G401 (cell line): ENCODE measurements around the gene GPR161. TPM values are rescaled to one million over a fixed set of nuclear protein-coding genes. Genes with fewer than 3 reads are reported as not detected.
A peak's percentile ranks its signal among the peaks of the same experiment; 100 is the strongest.
"Not testable (repeated sequence)": the region's sequence is repeated elsewhere in the genome, so short reads cannot be mapped to it uniquely, and the experiment has no call there.

Experiments used
- DNase-seq: peaks from one replicate; pipeline ENCODE4 v3.0.0-alpha.2; 2015; ENCODE audit warnings: low spot score
- in situ Hi-C: cut with HindIII; loops from 2 replicates; pipeline ENCODE4 v1.10.0; 2016; ENCODE audit warnings: low sequenced_read_pairs, mixed read lengths
- total RNA-seq: library from RNA; depleted of rRNA; stranded (reverse); fragments of >200 nt; shearing (Covaris generic); gene quantifications from 2 replicates; pipeline ENCODE4 v1.2.3, GENCODE V29; 2014; rRNA removed

Gene GPR161
- total RNA-seq = 5.6 and 10.1 TPM in 2 replicates

DNA sequence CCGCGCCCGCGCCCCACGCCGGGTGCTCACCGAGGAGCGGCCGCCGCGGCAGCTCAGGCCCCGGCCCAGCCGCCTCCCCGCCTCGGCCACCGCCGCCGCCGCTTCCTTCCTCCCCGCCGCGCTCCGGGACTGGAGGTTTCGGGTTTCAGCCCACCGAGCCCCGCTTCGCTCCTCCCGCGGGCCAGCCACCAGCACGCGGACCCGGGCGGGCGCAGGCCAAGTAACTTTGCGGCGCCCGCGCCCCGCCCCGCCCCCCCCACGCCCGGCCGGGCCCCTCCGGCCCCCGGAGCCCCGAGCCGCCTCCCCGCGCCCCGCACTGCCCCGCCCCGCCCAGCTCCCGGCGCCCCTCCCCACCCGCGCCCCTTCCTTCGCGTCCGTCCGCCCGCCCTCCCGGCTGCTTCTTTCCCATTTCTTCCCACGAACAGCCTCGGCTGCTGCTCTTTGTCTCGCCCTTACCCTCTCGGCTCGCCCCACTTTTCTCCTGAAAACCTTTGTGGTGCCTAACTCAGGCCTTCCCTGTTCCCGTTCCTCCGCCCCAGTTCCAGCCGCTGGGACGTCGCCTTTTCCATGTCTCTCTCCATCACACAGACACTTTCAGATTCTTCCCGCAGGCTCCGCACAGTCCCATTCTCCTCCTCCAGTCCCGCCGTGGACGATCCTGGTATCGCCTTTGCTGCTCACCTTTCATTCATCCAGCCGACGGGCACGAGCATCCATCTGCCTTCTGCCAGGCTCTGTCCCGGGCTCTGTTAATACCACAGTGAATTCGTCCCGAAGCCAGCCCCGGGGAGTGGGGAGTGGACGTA lies at the start of gene GPR161:
TSS of gene GPR161 (minus strand) at position 222 of the 806 bp plus-strand sequence. CDS start 32,080 bp downstream, outside the sequence.
- in situ Hi-C loops = no loop called here
- peak; percentile 60 for DNase-seq

DNA sequence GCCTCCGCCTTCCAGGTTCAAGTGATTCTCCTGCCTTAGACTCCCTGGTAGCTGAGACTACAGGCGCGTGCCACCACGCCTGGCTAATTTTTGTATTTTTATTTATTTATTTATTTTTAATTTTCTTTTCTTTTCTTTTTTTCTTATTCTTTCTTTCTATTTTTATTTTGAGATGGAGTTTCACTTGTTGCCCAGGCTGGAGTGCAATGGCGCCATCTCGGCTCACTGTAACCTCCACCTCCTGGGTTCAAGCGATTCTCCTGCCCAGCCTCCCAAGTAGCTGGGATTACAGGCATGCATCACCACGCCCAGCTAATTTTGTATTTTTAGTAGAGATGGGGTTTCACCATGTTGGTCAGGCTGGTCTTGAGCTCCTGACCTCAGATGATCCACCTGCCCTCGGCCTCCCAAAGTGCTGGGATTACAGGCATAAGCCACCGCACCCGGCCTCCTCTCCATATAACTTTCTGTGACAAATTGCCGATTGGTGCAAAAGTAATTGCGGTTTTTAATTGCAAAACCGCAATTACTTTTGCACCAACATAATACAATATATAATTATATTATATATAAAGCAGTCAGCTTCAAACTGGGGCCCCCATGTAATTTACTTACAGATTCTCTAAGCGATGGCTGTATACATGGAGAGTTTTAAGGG lies 44.5 kb upstream of the GPR161 start:
- in situ Hi-C loops, DNase-seq: not testable (repeated sequence)

DNA sequence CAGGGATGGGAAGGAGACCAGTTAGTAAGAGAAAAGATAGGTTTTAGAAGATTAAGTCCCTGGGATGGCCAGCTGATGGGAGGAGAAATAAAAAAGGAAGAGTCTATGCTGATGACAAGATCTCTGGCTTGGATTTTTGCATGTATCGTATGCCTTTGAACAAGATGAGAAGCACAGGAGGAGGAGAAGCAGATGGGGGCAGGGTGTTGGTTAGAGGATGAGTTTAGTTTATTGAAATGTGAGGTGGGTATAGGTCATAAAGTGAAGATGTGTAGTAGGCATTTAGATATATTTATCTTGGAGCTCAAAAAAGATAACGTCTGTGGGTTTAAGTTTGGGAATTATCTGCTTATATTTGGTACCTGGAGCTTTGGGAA lies 43.4 kb upstream of the GPR161 start:
- no peak for DNase-seq
- in situ Hi-C loops = no loop called here

DNA sequence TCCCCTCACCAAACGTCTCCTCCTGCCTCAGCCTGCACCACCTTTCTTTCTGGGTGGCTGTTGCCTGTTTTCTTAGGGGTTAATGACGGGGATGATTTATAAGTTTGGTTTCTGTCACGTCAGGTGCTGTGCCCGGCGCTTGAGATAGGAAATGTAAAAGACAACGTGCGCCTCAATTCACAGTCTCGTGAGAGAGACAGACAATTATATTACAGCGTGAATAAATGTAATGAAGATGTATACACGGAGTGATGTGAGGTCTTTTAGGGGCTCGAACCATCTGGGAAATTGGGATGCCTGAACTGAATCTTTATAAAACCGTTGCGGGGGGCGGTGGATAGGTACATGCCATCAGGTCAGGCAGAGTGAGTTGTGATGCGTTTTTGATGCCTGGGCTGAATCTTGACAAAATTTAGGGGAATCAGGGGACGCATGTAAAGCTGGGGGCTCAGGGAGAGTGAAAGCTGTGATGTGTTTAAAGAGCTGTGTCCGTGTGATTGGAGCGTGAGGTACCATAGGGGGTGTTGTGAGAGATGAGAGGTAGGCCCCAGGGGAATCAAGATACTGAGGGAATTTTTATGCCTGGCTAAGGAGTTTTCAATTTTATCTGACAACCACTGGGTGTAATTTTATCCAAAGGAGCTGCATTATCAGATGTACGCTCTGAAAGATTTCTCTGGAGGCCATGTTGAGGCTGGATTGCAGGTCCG lies 42.9 kb upstream of the GPR161 start:
- in situ Hi-C loops = no loop called here

GRCh38 chr1:168178638-168179437 lies 42.1 kb upstream of the GPR161 start, which contains the start of gene TIPRL:
Gene TIPRL (plus strand): TSS chr1:168178962. CDS start chr1:168179078, 116 bp downstream.
- peak; percentile 98 for DNase-seq
- in situ Hi-C loops = no loop called here

More for the DNA sequence above, 42.9 kb upstream of the GPR161 start:
- peak; percentile 31 for DNase-seq

DNA sequence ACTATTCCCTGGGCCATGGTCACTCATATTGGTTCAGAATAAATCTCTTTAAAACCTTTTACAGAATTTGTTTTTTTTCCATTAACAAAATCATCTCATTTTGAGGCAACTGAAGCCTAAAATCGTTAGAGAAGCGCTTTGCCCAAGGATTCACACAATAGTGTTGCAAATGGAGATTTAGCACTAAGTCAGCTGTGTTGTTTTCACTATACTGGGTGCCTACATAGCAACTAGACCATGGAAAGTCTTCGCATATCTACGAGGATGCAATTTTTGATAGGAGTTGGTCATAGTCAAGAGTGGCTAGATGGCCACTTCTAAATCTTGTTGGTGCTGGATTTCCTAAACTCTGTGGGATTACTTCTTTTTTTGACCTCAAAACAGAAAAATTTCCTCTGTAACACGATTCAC lies 41.5 kb upstream of the GPR161 start:
- in situ Hi-C loops = no loop called here
- no peak for DNase-seq

DNA sequence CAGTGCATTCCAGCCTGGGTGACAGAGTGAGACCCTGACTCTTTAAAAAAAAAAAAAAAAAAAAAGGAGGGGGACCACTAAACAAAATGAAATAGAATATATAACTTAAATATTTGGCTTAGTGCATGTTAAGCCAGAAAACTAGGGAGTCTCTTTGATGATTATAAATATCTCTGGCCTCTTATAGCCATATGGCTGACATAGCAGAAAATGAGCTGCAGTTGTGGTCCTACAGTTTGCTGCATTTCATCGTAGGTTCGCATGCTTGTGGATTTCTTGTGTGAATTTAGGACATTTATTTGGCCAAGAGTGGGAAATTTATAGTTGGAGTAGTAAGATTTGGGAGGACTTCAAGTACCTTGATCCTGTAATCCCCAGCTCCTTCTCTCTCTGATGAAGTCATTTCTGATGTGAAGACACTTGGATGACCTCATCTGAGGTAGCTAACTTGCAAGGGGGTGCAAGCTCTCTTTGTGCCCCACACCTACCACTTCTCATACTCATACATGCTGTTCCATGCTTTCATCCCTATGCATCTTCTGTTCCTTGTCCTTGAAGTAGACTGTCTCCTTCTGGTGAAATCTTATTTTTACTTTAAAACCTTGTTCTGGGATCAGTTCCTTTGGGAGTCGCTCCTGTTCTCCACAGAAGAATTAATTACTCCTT lies 35.7 kb upstream of the GPR161 start:
- in situ Hi-C loops = no loop called here
- DNase-seq = no peak

GRCh38 chr1:168170564-168171508 lies 34.1 kb upstream of the GPR161 start:
- in situ Hi-C loops = no loop called here
- DNase-seq = no peak

DNA sequence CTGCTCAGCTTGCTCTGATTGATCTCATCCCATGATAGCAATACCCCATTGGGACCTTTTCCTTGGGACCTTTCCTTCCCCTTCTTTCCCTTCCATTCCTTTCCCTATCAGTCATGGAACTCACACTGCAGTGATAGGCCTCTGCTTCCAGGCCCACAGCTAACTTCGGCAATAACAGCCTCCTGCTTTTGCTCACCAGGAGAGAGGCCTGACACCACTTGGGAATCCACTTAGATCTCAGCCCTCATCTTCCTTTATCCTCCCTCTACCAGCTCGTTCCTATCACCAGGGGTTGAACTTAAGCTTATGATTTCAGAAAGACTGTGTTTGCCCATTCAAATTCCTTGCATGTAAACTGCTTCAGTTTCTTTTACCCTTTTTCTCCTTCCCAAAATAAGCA lies 31.1 kb upstream of the GPR161 start:
- in situ Hi-C loops = no loop called here
- DNase-seq = no peak

DNA sequence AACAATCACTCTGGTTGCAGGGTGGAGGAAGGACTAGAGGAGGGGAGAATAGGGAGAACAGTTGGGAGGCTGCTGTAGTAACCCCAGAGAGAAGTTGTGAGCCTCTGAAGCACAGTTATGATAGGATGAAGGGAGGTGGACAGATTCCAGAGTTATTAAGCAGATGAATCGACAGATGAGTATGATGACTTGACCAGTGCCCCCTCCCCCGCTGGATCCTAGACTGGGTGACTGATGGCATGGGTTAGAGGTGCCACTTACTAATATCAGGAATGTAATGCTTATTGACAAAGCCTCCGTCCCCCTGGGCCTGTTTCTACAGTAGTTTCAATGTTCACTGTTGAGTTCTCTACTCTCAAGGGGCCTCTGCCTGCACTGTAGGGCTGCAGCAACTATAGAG lies 28.0 kb upstream of the GPR161 start:
- in situ Hi-C loops = no loop called here
- no peak for DNase-seq

- in situ Hi-C loops = no loop called here
- no peak for DNase-seq
Measured at GRCh38 chr1:168163670-168164069, 26.9 kb upstream of the GPR161 start.

DNA sequence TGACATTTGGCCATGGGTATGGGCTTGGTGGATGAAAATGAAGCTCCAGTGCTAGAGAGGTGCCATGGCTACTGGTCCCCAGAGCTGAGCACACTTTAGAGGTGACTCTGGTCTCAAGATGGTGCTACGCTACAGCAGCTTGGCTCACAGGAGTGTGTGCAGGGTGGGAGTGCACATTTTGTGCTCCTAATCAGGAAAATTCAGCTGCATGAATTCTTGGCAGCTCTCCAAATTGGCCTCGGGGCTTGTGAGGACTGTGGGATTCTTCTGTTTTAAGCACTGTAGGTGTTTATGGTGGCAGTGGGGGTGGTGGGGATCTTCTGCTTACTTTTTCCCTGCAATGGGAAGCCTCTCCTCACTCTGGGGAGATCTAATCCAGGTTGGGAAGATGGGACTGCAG lies 24.7 kb upstream of the GPR161 start:
- DNase-seq = no peak
- in situ Hi-C loops = no loop called here

DNA sequence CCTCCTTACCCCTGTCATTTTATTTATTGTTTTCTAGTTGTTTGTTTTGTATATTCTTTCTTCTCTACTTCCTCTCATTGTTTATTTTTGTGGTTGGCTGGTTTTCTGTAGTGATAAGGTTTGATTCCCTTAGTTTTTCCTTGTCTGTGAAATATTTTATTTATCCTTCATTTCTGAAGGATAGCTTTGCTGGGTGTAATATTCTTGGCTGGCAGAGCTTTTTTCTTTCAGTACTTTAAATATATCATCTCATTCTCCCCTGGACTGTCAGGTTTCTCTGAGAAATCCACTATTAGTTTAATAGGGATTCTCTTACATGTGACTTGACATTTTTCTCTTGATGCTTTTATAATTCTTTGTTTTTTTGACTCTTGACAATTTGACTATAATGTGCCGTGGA lies 23.2 kb upstream of the GPR161 start:
- in situ Hi-C loops = no loop called here

DNA sequence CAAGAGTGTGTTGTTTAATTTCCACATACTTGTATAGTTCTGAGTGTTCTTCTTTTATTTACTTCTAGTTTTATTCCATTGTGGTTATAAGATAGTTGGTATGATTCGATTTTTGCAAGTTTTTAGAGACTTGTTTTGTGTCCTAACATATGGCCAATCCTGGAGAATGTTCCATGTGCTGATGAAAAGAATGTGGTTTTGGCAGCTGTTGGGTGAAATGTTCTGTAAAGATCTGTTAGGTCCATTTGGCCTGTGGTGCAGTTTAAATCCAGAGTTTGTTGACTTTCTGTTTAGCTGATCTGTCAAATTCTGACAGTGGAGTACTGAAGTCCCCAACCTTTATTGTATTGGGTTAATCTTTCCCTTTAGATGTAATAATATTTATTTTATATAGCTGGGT lies 22.5 kb upstream of the GPR161 start:
- in situ Hi-C loops = no loop called here
- DNase-seq = no peak

More for the DNA sequence above, 23.2 kb upstream of the GPR161 start:
- DNase-seq = no peak

GRCh38 chr1:168157638-168158037 lies 20.9 kb upstream of the GPR161 start:
- DNase-seq = no peak
- in situ Hi-C loops = no loop called here

DNA sequence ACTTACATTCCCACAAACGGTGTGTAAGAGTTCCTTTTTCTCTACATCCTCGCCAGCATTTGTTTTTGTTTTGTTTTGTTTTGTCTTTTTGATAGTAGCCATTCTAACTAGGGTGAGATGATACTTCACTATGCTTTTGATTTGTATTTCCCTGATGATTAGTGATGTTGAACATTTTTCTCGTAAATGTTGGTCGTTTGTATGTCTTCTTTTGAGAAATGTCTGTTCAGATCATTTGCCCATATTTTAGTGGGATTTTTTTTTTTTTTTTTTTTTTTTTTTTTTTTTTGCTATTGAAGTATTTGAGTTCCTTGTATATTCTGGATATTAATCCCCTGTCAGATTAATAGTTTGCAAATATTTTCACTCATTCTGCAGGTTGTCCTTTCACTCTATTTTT lies 19.2 kb upstream of the GPR161 start:
- DNase-seq = no peak
- in situ Hi-C loops = no loop called here

DNA sequence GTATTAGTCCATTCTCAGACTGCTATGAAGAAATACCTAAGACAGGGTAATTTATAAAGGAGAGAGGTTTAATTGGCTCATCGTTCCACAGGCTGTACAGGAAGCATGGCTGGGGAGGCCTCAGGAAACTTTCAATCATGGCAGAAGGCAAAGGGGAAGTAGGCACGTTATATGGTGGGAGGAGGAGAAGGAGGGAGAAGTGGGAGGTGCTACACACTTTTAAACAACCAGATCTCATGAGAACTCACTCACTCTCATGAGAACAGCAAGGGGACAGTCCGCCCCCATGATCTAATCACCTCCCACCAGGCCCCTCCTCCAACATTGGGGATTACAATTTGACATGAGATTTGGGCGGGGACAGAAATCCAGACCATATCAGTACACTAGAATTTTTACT lies 18.0 kb upstream of the GPR161 start:
- DNase-seq, in situ Hi-C loops: not testable (repeated sequence)

DNA sequence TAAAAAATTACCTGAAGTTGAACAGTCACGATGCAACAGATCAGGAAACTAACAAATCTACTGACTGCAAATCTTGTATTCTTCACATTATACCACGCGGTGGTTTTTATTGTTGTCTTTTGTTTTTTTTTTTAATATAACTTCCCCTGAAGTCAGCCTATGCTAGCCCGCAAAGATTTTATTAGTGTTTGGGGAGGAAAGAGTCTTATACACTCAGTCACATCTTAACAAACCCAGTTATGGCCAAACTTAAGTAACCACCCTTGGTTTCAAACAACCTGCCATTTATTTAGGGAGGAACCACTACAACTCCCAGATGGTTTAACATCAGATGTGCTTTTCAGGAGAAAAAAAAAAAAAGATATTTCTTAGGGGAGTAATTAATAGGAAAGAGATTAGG lies 15.2 kb upstream of the GPR161 start:
- no peak for DNase-seq
- in situ Hi-C loops = no loop called here
